Panc1 (cell line): ENCODE data around the gene CEACAM5.

Experiments
- POLR2AphosphoS5 ChIP-seq: IDR thresholded peaks from 2 replicates; pipeline ENCODE4 v1.6.1; 2012; ENCODE audit warnings: mild to moderate bottlenecking, low read depth, low read length, moderate library complexity
- SIN3A ChIP-seq: IDR thresholded peaks from 2 replicates; pipeline ENCODE4 v1.6.1; 2012; ENCODE audit warnings: low read depth, mild to moderate bottlenecking, low read length, moderate library complexity, borderline replicate concordance; ENCODE audit not compliant: insufficient read depth
- TCF7L2 ChIP-seq: IDR thresholded peaks from 2 replicates; pipeline ENCODE4 v1.6.1; 2011; ENCODE audit warnings: mild to moderate bottlenecking, low read depth, low read length, inconsistent platforms
- TF ChIP-seq, protein P1 (sequence below): fragments of 450-650 bp; IDR thresholded peaks from 2 replicates; pipeline ENCODE4 v1.5.1; 2017; ENCODE audit warnings: mild to moderate bottlenecking
- TF ChIP-seq, protein P2 (sequence below), 2 experiments: IDR thresholded peaks; 2 replicates each; pipeline ENCODE4 v1.6.1; 2011 to 2012; ENCODE audit warnings: low read depth in 2 of 2, control low read depth in 1 of 2, low read length in 1 of 2, mild to moderate bottlenecking in 1 of 2, moderate library complexity in 1 of 2; ENCODE audit not compliant: insufficient read depth in 1 of 2

DNA sequence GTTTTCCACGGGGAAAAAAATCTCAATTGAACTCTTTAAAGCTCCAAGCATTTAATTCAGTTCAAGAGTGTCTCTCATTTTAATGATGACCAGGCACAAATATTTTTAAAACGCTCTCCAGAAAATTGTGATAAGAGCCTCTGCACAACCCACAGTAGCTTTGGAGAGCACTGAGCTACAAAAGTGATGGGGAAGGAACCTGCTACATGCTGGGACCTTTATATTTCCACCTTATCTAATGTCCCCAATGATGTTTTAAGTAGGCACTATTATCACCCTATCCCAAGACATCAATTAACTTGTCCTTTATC is 32.8 kb downstream of the CEACAM5 start:
- TF ChIP-seq, protein P1, sequence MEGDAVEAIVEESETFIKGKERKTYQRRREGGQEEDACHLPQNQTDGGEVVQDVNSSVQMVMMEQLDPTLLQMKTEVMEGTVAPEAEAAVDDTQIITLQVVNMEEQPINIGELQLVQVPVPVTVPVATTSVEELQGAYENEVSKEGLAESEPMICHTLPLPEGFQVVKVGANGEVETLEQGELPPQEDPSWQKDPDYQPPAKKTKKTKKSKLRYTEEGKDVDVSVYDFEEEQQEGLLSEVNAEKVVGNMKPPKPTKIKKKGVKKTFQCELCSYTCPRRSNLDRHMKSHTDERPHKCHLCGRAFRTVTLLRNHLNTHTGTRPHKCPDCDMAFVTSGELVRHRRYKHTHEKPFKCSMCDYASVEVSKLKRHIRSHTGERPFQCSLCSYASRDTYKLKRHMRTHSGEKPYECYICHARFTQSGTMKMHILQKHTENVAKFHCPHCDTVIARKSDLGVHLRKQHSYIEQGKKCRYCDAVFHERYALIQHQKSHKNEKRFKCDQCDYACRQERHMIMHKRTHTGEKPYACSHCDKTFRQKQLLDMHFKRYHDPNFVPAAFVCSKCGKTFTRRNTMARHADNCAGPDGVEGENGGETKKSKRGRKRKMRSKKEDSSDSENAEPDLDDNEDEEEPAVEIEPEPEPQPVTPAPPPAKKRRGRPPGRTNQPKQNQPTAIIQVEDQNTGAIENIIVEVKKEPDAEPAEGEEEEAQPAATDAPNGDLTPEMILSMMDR = no peak
- TF ChIP-seq POLR2AphosphoS5 (no peak), SIN3A (no peak), TCF7L2 (no peak)
- TF ChIP-seq, protein P2, sequence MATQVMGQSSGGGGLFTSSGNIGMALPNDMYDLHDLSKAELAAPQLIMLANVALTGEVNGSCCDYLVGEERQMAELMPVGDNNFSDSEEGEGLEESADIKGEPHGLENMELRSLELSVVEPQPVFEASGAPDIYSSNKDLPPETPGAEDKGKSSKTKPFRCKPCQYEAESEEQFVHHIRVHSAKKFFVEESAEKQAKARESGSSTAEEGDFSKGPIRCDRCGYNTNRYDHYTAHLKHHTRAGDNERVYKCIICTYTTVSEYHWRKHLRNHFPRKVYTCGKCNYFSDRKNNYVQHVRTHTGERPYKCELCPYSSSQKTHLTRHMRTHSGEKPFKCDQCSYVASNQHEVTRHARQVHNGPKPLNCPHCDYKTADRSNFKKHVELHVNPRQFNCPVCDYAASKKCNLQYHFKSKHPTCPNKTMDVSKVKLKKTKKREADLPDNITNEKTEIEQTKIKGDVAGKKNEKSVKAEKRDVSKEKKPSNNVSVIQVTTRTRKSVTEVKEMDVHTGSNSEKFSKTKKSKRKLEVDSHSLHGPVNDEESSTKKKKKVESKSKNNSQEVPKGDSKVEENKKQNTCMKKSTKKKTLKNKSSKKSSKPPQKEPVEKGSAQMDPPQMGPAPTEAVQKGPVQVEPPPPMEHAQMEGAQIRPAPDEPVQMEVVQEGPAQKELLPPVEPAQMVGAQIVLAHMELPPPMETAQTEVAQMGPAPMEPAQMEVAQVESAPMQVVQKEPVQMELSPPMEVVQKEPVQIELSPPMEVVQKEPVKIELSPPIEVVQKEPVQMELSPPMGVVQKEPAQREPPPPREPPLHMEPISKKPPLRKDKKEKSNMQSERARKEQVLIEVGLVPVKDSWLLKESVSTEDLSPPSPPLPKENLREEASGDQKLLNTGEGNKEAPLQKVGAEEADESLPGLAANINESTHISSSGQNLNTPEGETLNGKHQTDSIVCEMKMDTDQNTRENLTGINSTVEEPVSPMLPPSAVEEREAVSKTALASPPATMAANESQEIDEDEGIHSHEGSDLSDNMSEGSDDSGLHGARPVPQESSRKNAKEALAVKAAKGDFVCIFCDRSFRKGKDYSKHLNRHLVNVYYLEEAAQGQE (IDR thresholded peaks at IDR 0.05; ENCODE audit: insufficient read depth in 1 of 2, low read depth in 2 of 2, low read length in 1 of 2) = no peak
